CD14-positive monocyte (primary cell): ENCODE measurements around the gene SFXN4. TPM values are rescaled to one million over a fixed set of nuclear protein-coding genes. Genes with fewer than 3 reads are reported as not detected.

Source experiments
- DNase-seq, 3 donors: peaks; one replicate each; pipeline ENCODE4 v3.0.0-alpha.2; 2011 to 2022
- H2AFZ ChIP-seq: 2 replicates; pipeline ENCODE4 v1.6.0; 2012; ENCODE audit warnings: mild to moderate bottlenecking, low read depth, low read length, inconsistent platforms; ENCODE audit not compliant: insufficient read depth, poor library complexity, severe bottlenecking
- H3K27ac ChIP-seq, 2 donors: 1 replicate in 1 of 2; 2 replicates in 1 of 2; pipeline ENCODE4 v1.5.1; 2012 to 2013; ENCODE audit warnings: low read length in 2 of 2, control low read depth in 1 of 2, inconsistent platforms in 1 of 2, low read depth in 1 of 2, mild to moderate bottlenecking in 1 of 2
- H3K27me3 ChIP-seq, 2 donors: one replicate each; pipeline versions ENCODE4 v1.6.0 to v1.6.1; 2011 to 2013; ENCODE audit warnings: low read length in 2 of 2; ENCODE audit not compliant: control insufficient read depth in 2 of 2, insufficient read depth in 2 of 2
- H3K36me3 ChIP-seq, 2 donors: replicated peaks in 1 of 2; 1 replicate in 1 of 2; 2 replicates in 1 of 2; pipeline versions ENCODE4 v1.5.1 to v1.6.1; 2012 to 2013; ENCODE audit warnings: low read length in 2 of 2, control low read depth in 1 of 2, inconsistent platforms in 1 of 2, mild to moderate bottlenecking in 1 of 2; ENCODE audit not compliant: insufficient read depth in 2 of 2, control insufficient read depth in 1 of 2
- H3K4me1 ChIP-seq, 2 donors: 1 replicate in 1 of 2; 2 replicates in 1 of 2; pipeline versions ENCODE4 v1.5.1 to v1.6.1; 2012 to 2013; ENCODE audit warnings: low read length in 2 of 2, control low read depth in 1 of 2, inconsistent platforms in 1 of 2, mild to moderate bottlenecking in 1 of 2, moderate library complexity in 1 of 2; ENCODE audit not compliant: insufficient read depth in 2 of 2, control insufficient read depth in 1 of 2
- H3K4me2 ChIP-seq: replicated peaks from 2 replicates; pipeline ENCODE3; 2012; ENCODE audit warnings: low read length, moderate library complexity, mild to moderate bottlenecking; ENCODE audit not compliant: poor library complexity, severe bottlenecking; ENCODE audit errors: extremely low read depth
- H3K4me3 ChIP-seq, 3 experiments: fragments of 200-600 bp in 1 of 3; sonication (generic) in 1 of 3; replicated peaks in 1 of 3; 1 replicate in 2 of 3; 2 replicates in 1 of 3; pipeline ENCODE4 v1.5.1; 2011 to 2013; ENCODE audit warnings: low read length in 3 of 3, mild to moderate bottlenecking in 3 of 3, control low read depth in 2 of 3, low read depth in 2 of 3, inconsistent platforms in 1 of 3, moderate library complexity in 1 of 3
- H3K79me2 ChIP-seq: 2 replicates; pipeline ENCODE4 v1.6.0; 2012; ENCODE audit warnings: mild to moderate bottlenecking, control low read depth, inconsistent platforms, low read length, moderate library complexity; ENCODE audit not compliant: insufficient read depth
- H3K9ac ChIP-seq: 2 replicates; pipeline ENCODE4 v1.6.0; 2017; ENCODE audit warnings: low read length, mild to moderate bottlenecking; ENCODE audit not compliant: insufficient read depth, poor library complexity, severe bottlenecking
- H3K9me3 ChIP-seq, 2 donors: replicated peaks in 1 of 2; 1 replicate in 1 of 2; 2 replicates in 1 of 2; pipeline versions ENCODE4 v1.5.1 to v1.6.1; 2012 to 2013; ENCODE audit warnings: low read length in 2 of 2, control low read depth in 1 of 2; ENCODE audit not compliant: control insufficient read depth in 1 of 2, insufficient read depth in 1 of 2
- H4K20me1 ChIP-seq: 2 replicates; pipeline ENCODE4 v1.6.0; 2012; ENCODE audit warnings: mild to moderate bottlenecking, low read length, control low read depth, moderate library complexity; ENCODE audit not compliant: insufficient read depth
- H3K27ac Mint-ChIP-seq, 7 donors: one replicate each; pipeline ENCODE4 v1.8.0; 2020; ENCODE audit warnings: mild to moderate bottlenecking in 7 of 7, mixed read lengths in 7 of 7, moderate library complexity in 6 of 7, inconsistent platforms in 2 of 7
- H3K27me3 Mint-ChIP-seq, 3 donors: one replicate each; pipeline ENCODE4 v1.8.0; 2021 to 2022; ENCODE audit warnings: low read depth in 3 of 3, mild to moderate bottlenecking in 3 of 3, mixed read lengths in 3 of 3, moderate library complexity in 3 of 3, inconsistent platforms in 1 of 3
- H3K36me3 Mint-ChIP-seq, 2 donors: one replicate each; pipeline ENCODE4 v1.8.0; 2020; ENCODE audit warnings: mixed read lengths in 2 of 2, inconsistent platforms in 1 of 2, mild to moderate bottlenecking in 1 of 2
- H3K4me1 Mint-ChIP-seq: one replicate; pipeline ENCODE4 v1.8.0; 2020; ENCODE audit warnings: mild to moderate bottlenecking, mixed read lengths
- H3K4me3 Mint-ChIP-seq, 2 donors: one replicate each; pipeline ENCODE4 v1.8.0; 2020; ENCODE audit warnings: mild to moderate bottlenecking in 2 of 2, mixed read lengths in 2 of 2, moderate library complexity in 1 of 2
- H3K9me3 Mint-ChIP-seq, 7 donors: one replicate each; pipeline ENCODE4 v1.8.0; 2020 to 2022; ENCODE audit warnings: mixed read lengths in 7 of 7, mild to moderate bottlenecking in 6 of 7, moderate library complexity in 6 of 7, inconsistent platforms in 2 of 7
- CTCF ChIP-seq: fragments of 200-600 bp; IDR thresholded peaks from one replicate; pipeline ENCODE4 v1.8.0; 2022; ENCODE audit warnings: antibody characterized with exemption, mild to moderate bottlenecking
- WGBS: methylation state at CpG from one replicate; pipeline ENCODE4 v1.1.5; 2013; ENCODE audit warnings: missing lambda C conversion rate; ENCODE audit not compliant: insufficient coverage; 5-methylcytosine and 5-hydroxymethylcytosine counted together
- intact Hi-C, 2 donors: fragments of 100-400 bp; cut with micrococcal nuclease; formaldehyde crosslinking; loops; one replicate each; pipeline versions ENCODE4 v1.15.0 to v1.15.1; 2023
- polyA plus RNA-seq, 3 donors: library from polyadenylated mRNA; depleted of rRNA in 1 of 3; unstranded in 2 of 3; stranded (reverse) in 1 of 3; fragments of 300-500 nt in 2 of 3; fragments of >200 nt in 1 of 3; fragmentation: Illumina TruSeq in 2 of 3; gene quantifications; 1 replicate in 2 of 3; 2 replicates in 1 of 3; pipeline ENCODE4 v1.2.3, GENCODE V29; 2012 to 2021

Gene SFXN4
- polyA plus RNA-seq, 3 donors = 8.3 to 20.4 (median 18.3) TPM

- Histone ChIP-seq H3K36me3 (peaks cover 60 to 89% of the 10 kb centered on the region in 2 donors), H2AFZ (no peak overlapping the region), H3K4me2 (no peak overlapping the region), H3K9ac (no peak overlapping the region), H3K9me3 (no peaks in the 10 kb centered on the region), H3K4me3 (no peak overlapping the region), H3K27ac (peak overlapping the region in 1 of 2 donors; percentile 65), H3K4me1 (peaks cover 50 to 53% of the 10 kb centered on the region in 2 donors), H3K27me3 (no peaks in the 10 kb centered on the region), H4K20me1 (peaks cover 24% of the 10 kb centered on the region), H3K79me2 (peaks cover 74% of the 10 kb centered on the region)
- H3K4me3 Mint-ChIP-seq = no peak overlapping the region
- H3K4me1 Mint-ChIP-seq = peaks cover 46% of the 10 kb centered on the region
- H3K27ac Mint-ChIP-seq = peak overlapping the region in 4 of 7 donors; percentile 10 to 81 (median 68)
- H3K27me3 Mint-ChIP-seq = peaks cover 0 to 3% (median 0%) of the 10 kb centered on the region in 3 donors
- no peak for DNase-seq
- TF ChIP-seq CTCF = no peak
- peaks cover 42 to 92% of the 10 kb centered on the region in 2 donors for H3K36me3 Mint-ChIP-seq
- peaks cover 0 to 3% (median 0%) of the 10 kb centered on the region in 7 donors for H3K9me3 Mint-ChIP-seq
- 32% methylated on average over 6 of the region's 9 CpGs for WGBS
- intact Hi-C loops = no loop called here
Observed at GRCh38 chr10:119115926-119116325, 49.6 kb downstream of the SFXN4 start.

GRCh38 chr10:119113751-119114732 is 51.5 kb downstream of the SFXN4 start:
- intact Hi-C loops = loop anchor here (5.0 kb wide), 1 partner anchor 37 kb away; no protein-coding TSS in a partner anchor
- Histone ChIP-seq H3K4me3 (peak overlapping the region in 1 of 3 experiments; percentile 37), H3K27me3 (no peaks in the 10 kb centered on the region), H4K20me1 (peaks cover 12% of the 10 kb centered on the region), H3K79me2 (peaks cover 79% of the 10 kb centered on the region), H3K36me3 (peaks cover 71 to 89% of the 10 kb centered on the region in 2 donors), H3K9ac (no peak overlapping the region), H3K4me1 (peaks cover 51 to 55% of the 10 kb centered on the region in 2 donors), H3K4me2 (peak overlapping the region; percentile 33), H2AFZ (no peak overlapping the region), H3K9me3 (no peaks in the 10 kb centered on the region), H3K27ac (peak overlapping the region; percentile 46 to 74)
- TF ChIP-seq CTCF = no peak
- DNase-seq = peak; percentile 40 to 69 (median 61)
- peaks cover 47 to 89% of the 10 kb centered on the region in 2 donors for H3K36me3 Mint-ChIP-seq
- peak overlapping the region; percentile 21 to 78 for H3K4me3 Mint-ChIP-seq
- WGBS = 18% methylated on average over 7 of the region's 11 CpGs
- peak overlapping the region; percentile 74 to 90 (median 82) for H3K27ac Mint-ChIP-seq
- peaks cover 0 to 3% (median 0%) of the 10 kb centered on the region in 3 donors for H3K27me3 Mint-ChIP-seq
- peaks cover 40% of the 10 kb centered on the region for H3K4me1 Mint-ChIP-seq
- peaks cover 0 to 3% (median 0%) of the 10 kb centered on the region in 7 donors for H3K9me3 Mint-ChIP-seq
